ENCODE measurements around the gene ANKMY1.

The ANKMY1 gene

DNA sequence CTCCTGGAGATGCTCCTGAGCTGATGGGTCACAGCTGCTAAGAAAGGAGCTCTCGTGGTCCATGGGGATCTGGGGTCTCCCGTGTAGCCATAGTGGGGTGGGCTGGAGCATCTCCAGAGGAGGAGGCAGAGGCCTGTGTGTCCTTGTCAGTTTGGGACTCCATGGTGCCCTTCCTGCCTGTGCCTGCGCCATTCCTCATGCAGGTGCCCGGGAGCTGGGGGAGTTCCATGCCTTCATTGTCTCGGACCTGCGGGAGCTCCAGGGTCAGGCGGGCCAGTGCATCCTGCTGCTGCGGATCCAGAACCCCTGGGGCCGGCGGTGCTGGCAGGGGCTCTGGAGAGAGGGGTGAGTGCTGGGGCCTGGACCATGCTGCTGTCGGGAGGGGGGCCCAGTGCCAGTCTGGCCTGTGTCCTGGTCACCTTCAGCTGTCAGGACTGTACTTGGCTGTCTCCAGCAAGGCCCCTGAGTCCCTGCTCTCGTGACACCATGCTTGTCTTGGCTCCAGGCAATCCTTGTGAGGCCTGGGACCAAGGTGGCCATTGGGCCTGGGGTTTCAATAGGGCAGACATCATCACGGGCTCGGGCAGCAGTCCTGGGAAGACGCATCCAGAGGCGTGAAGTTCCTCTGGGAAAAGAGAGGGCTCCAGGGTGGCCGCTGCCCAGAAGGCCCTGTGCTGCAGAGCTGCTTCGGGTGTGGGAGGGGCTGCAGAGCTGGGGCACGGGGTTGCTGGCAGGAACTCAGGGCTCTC, 36.1 kb upstream of the ANKMY1 start:
- no peak for DNase-seq

DNA sequence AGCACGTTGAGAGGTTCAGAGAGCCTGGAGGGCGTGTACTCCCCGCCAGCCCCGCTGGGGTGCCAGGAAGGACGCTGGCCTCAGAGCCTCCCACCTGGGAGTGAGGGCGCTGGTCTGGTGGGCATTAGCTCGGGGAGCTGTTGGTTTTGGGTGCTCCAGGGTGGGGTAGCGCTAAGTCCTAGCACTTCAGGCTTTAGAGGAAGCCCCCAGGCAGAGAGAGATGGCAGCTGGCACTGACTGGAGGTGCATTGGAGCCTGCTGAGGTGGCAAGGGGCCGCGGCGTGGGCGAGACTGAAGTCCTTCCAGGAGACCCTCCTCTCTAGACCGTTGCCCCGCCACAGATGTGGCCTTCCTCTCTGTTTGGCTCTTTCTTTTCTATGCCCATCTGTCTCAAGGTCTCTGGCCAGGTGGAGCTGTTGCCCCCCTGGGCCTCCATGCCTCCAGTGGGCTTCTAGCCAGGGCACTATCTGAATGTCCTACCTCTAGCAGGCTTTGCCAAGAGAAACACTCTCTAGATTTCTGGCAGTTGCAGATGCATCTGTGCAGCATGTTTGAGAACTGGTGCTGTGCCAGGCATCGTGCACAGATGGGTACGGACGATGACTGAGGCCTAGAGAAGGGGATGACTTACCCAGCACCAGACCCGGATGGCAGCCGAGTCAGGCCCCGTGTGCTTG, 35.4 kb upstream of the ANKMY1 start:
- DNase-seq, result no peak

DNA sequence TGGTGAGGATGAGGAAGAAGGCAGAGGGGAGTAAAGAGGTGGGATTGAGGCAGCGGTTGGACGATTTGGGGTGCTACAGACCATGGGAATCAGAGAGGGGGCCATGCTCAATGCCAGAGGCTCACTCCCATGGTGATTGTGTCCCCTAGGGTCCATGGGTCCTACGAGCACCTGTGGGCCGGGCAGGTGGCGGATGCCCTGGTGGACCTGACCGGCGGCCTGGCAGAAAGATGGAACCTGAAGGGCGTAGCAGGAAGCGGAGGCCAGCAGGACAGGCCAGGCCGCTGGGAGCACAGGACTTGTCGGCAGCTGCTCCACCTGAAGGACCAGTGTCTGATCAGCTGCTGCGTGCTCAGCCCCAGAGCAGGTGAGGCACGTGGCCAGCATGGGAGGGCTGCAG, 34.0 kb upstream of the ANKMY1 start:
- no peak for DNase-seq

DNA sequence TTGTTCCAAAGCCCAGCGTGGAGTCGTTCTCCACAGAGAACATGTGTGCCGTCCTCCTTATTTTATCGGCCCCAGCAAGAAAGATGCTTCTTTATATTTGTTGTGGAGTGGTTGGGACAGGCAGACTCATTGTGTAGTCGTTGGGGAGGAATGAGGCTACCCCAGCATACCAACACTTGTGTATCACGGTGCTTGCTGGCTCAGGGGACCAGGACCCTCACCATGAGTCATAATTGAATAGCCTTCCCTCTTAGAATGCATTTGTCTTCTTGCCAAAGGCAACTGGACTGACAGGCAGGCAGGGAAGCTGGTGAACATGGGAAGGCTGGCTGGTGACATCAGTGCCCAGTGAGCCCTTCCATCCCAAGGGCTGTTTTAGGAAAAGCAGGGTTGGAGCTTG, 33.4 kb upstream of the ANKMY1 start:
- no peak for DNase-seq

DNA sequence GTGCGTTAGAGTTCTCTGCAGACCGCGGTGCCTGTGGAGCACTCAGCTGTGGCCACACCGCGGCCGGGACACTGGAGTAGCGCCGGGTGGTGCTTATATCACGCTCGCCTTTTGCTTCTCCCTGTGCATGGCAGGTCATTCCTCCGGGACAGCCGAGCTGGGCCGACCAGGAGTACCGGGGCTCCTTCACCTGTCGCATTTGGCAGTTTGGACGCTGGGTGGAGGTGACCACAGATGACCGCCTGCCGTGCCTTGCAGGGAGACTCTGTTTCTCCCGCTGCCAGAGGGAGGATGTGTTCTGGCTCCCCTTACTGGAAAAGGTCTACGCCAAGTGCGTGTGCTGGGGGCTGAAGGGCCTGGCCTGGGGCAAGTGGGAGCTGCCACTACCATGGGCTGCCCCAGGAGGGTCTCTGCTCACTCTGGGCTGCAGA, 32.9 kb upstream of the ANKMY1 start:
- DNase-seq, result no peak

DNA sequence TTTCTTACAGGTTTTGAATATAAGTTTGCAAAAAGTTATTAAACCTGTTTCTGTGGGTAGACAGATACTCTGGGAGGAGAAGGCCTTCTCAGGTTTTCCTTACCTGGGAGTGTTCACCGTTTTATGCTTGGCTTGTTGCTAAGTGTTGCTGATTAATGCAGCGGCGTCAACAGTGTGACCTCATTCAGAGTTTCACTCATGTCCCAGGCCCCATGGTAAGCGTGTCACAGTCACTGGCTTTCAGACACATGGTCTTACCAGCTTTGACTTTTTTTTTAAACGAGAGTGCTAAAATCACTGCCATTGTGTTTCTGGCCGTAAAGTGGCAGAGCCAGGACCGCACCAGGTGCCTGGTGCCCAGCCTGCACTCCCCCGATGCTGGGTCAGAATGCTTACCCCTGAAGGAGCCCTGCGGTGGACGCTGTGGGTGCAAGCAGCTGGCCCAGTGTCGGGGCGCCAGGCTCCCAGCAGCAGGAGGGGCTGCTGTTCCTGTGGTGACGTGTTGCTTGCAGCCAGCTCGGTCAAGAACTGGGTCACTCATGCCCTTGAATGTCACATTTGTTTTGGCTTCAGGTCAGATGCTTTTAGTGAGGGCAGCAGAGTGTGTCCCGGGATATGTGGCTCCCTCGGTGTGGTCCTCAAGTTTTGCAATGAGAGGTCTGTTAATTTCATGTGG, 32.2 kb upstream of the ANKMY1 start:
- DNase-seq, result no peak

DNA sequence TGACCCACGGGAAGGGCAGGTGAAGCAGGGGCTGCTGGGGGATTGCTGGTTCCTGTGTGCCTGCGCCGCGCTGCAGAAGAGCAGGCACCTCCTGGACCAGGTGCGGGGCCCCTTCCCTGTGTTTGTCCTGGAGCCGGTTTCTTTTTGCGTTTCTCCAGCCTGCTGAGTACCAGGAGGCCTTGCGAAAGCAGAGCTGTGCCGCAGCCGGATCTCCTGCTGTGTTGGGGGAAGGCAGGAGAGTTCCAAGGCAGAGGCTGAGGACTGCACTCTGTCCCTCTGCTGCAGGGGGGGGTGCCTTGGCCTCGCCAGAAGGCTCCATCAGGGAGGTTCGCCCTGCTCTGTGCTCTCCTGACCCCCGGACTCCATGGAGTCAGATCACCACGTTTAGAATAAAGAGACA, 31.6 kb upstream of the ANKMY1 start:
- no peak for DNase-seq

DNA sequence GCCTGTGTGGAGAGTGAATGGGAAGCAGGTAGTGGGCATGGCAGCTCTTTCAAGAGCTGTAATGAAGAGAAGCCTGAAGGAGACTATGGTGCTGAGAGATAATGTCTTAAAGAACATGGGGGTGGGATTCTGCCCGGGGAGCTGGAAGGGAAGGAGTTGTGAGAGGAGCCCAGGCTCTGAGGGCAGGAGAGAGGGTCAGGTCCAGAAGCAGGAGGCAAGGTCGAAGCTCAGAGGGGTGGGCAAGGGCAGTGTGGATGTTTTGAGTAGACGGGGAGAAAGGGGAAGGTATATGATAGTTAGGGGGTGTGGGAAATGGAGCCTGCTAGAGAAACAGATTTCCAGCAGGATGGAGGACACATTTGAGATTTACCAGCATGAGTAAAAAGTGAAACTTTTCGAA, 30.9 kb upstream of the ANKMY1 start:
- no peak for DNase-seq

DNA sequence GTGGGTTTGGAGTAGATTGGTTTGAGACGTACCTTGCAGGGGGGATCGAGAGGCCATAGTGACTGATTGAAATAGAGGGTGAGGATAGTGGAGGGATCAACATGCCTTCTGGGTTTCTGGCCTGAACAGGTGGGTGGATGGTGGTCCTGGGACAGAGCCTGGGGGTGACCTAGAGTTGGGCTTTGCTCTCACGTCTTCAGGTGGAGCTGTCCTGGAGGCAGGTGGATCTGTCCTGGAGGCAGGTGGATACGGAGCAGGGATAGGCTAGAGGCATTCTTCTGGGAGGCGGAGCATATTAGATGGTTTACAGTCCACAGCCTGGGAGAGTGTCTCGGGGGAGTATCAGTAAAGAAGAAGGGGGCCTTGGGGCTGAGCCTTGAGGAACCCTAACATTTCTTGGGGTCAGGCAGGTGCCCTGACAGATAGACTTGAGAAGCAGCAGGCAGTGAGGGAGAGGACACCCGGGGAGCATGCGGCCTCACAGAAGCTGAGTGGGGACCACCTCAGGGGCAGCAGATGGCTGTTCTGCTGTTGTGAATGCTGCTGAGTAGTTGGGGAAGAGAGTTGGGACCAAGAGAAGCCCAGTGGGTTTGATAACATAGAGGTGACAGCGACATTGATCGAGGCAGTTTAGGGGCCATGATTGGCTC, 30.3 kb upstream of the ANKMY1 start:
- no peak for DNase-seq

DNA sequence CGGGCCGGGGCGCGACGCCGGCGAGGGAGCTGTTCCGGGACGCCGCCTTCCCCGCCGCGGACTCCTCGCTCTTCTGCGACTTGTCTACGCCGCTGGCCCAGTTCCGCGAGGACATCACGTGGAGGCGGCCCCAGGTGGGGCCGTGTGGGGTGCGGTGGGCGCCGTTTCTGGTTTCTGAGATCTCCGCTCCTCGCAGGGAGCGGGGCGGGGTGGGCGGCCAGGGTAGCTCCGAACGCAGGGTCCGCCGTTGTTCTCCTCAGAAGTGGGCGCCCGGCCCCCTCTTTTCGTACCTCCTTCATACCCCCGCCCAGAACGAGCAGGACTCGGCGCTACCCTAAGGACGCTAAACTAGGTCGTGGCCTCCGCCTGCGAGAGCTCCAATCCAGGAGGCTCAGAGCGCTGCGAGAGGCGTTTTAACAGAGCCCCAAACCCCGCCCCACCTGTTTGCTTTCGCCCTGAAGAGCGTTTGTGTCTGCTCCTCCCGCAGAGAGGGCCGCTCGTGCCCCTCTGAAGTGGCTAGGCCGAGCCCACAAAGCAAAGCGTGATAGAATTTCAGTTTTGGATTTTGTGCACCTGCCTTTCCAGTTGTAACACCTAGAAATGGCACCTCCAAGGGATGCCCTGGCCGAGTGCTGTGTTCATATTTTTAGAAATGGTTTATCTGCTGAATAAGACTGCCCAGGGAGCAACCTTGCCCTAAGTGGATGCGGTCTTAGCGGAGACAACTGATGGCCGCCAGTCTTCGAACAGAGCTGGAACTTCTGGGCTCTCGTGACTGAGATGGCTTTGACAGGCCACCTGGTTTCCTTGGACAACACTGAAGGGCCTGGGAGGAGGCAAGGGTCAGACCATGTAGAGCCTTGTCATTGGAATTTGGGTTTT, 29.4 kb upstream of the ANKMY1 start:
- peak; percentile 74 for DNase-seq

DNA sequence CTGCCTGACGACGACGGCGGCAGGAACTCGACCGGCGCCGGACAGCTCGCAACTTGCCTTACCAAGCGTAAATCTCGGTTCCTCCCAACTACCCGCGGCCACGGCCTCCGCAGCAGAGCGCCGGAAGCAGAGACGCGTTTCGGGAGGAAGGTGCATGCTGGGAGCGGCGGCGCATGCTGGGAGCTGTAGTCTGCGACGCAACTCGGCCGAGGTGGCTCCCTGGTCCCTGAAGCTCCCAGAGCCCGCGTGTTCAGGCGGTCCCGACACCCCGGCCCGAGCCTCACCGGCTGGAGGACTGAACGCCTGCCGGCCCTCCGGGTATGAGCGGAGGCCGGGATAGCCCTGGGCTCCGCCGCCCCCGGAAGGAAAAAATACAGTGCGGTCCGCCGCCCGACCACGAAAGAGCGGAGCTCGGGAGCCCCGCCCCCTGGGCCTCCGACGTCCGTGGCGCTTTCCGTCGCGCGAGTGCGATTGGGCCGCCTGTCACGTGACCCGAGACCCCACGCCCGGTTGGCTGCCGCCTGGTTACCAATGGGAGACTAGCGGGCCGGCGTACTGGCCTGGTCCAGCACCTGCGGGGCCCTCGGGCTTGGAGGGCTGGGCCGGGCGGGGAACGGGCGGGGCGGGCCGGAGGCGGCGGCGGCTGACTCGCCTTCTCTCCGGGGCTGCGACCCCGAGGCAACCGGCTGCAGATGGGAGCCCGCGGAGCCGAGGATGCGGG, 28.6 kb upstream of the ANKMY1 start, which contains the start of gene CAPN10:
TSS of gene CAPN10 (plus strand) at position 537 of the 721 bp plus-strand sequence. CDS start at position 715, 178 bp downstream.
- DNase-seq, result peak; percentile 98

DNA sequence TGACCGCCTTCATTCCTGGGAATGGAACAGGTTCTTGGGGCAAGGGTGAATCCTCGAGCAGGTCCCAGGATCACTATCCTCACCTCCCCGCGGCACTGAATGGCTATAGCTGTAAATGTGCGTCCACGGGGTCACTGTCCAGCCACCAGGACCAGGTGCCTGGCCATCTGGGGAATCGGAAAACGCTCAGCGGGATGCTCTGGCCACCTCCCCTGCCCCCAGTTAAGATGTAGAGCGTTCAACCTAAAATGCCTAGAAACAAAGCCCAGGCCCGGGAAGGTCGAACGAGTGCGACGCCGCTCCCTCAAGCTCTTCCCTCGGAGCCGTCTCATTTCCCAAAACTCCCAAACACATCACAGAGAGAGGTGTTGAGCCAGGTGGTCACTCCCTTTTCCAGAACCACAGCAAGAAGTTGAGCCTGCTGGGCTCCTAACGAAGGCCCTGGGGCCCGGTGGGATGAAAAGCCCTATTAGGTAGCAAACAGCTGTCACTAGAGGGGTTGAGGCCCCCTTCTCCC, 28.0 kb upstream of the ANKMY1 start:
- no peak for DNase-seq

DNA sequence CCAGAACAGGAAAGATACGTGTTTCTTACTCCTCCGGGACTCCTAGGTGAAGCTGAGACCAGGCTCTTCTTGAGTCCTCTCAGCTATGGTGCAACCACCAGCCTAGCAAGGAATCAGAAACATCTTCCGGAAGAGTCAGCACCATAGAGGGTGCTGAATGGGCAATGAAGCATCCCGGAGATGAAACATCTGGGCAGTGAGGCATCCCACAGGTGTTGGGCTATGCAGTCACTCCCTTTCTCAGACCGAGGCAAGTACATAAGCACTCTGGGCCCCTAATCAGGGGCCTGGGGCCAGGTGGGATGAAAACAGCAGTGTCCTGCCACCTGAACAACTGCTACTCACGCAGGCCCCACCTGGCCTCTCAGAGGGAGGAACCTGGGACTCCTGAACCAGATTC, 27.3 kb upstream of the ANKMY1 start:
- DNase-seq, result no peak

DNA sequence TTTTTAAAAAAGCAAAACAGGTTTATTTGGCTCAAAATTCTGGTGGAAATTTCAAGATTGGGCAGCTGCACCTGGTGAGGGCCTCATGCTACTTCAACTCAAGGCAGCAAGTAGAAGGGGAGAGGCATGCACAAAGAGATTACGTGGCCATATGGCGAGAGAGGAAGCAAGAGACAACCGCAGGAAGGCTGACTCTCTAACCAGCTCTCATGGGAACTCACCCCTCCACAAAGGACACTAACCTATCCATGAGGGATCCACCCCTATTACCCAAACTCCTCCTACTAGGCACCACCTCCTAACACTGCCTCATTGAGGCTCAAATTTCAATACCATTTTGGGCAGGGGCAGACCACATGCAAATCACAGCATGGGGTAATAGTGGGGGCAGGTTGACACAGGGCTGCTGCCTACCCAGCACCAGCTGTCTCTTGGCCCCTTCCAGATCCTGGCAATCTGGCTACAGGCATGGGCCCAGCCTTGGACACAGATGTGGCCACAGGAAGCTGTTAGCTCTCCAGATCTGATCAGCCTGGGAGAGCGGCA, 26.8 kb upstream of the ANKMY1 start:
- no peak for DNase-seq

DNA sequence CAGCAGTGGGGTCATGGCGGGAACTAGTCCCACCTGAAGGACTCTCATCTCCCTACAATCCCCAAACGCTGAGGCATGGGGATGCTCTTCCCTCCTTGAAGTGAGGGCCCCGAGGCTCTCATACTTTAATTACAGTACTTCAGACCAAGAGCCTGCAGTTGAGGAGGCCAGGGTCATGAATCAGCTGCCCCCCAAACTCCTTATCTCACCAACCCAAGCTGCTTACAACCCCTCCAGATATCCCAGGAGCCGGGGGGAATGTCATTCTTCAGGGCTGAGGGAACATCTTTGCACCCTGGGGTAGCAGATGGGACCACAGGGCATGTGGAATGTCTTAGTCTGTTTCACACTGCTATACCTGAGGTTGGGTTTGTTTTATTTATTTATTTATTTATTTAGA, 26.0 kb upstream of the ANKMY1 start:
- DNase-seq, result no peak

DNA sequence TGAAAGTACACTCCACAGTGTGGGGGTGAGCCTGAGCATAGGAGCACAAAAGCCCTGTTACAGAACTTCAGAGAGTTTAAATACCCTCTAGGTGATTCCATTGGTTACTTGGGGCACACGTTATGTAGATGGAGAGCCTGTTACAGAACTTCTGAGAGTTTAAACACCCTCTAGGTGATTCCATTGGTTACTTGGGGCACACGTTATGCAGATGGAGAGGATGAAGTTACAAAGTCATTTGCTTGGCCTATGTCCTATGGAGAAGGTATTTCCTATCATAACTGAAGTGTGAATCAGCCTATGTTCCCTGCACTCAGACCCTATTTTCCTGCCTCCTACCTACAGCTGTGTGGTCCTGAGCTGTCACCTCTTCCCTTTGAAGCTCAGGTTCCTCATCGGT, 25.0 kb upstream of the ANKMY1 start:
- no peak for DNase-seq

DNA sequence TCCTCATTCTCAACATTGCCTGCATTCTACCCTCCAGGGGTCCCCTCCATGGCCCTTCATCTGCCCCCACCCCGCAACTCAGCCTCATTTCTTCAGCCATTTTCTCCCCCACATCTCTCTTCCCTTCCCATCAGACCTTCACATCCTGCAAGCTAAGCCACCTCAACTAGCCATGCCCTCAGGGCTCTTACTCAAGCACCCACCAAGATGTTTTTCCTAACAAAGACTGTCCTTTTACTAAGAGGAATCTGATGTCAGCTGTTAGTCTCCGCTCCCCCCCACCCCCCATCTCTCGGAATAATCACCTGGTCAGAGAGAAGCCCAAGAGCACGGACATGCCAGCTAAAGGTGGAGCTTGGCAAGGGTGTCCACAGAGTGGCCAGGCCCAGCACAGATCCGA, 24.0 kb upstream of the ANKMY1 start:
- no peak for DNase-seq

DNA sequence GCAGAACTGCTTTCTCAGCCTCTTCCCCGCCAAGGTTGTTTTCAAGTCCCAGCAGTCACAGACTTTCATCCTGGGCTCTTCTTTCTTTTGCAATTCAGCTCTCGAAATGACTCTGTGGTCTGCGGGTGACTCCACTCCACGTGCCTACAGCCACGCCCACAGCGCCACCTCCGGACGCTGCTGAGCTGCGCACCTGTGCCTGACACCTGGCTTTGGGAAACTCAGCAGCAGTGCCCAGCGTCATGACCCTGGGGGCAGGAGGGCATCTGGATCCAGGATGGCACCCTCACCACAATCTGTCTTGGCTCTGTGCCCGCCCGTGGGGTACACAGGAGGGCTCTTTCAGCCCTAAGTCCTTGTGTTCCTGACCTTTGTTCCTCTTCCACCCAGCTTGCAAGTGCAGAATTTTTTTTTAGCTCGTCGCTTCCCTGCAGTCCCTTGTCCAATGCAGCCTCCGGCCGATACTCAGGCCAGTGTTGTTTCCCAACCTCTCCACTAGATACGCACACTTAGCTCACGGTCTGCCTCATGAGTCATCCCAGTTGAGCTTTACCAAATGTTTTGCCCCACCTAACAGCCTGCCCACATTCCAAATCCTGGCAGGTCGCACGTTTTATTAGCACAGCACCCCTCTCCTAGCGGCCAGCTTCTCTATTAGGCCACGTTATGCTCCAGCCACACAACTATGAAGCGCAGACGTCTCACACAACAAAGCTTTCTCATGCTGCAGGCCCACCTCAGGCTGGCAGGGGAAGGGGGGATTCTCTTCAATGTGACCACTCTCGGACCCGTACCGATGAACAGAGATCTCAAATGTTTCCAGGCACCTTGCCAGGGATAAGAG, 22.2 kb upstream of the ANKMY1 start:
- peak; percentile 86 for DNase-seq

DNA sequence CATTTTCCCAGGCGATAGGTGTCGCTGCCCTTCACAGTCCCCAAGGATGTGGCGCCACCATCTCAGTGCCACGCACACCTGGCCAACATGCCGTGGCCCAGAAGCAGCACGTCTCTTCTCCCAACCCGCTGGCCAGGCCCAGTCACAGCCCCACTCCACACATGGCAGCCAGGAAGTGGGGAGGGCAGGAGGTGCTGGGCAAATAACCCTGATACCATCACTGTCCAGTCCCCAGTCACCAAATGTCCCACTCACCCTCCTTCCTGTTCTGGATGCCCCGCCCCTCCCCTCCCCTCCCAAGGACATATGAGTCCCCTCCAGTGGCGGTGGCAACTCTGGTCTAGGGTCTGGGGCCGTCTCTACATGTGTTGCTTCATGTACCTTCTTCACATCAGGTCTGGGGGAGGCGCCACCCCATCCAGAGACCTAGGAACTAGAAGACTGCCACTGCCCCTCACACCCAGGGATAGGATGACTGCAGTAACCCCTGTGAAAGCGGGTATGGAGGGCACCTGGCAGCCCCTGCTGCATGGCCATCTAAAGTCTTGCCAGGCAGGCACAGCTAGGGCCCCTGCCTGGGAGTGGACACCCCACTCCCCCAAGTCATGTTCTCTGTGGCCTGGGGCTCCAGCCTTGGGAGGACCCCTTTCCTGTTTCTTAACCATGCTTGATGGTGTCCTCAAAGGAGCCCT, 21.4 kb upstream of the ANKMY1 start:
- no peak for DNase-seq

DNA sequence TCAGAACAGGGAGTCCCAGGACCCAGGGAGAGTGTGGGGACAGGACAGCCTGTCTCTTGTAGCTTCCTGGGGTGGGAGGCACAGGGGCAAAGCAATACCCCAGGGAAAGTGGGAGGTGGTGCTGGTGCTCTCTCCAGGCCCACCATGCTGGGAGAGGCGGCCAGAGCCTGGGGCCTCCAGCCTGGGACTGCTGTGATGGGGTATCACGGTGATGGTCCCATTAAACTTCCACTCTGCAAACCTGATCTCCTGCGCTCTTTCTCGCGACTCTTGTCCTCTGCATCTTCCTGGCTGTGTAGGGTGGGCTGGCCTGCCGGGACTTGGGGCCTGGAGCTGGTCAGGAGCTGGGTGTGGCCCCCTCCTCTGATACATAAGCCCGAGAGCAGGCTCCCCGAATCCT, 20.7 kb upstream of the ANKMY1 start:
- DNase-seq, result no peak
